PC-3 (cell line): ENCODE data around the gene KCNK6.

Experiments
- CTCF ChIP-seq: fragments of 300-600 bp; sonication (generic); conservative IDR thresholded peaks from 2 replicates; pipeline ENCODE4 v1.5.1; 2017; ENCODE audit warnings: antibody characterized with exemption, low read depth, mild to moderate bottlenecking, low read length
- EZH2 ChIP-seq: fragments of 300-600 bp; sonication (generic); IDR thresholded peaks from one replicate; pipeline ENCODE4 v1.6.1; 2017; ENCODE audit warnings: antibody characterized with exemption, mild to moderate bottlenecking, low read length; ENCODE audit not compliant: unreplicated experiment

GRCh38 chr19:38324431-38324830, 4.8 kb downstream of the KCNK6 start:
- TF ChIP-seq CTCF (no peak), EZH2 (no peak)
